Activated CD4-positive, alpha-beta memory T cell treated with anti-CD3 and anti-CD28 coated beads for 36 hours (primary cell): Measurements from ENCODE around the gene ZC3HAV1L. TPM values are rescaled to one million over a fixed set of nuclear protein-coding genes. Genes with fewer than 3 reads are reported as not detected.

Experiments
- CTCF ChIA-PET: fragments of 350-600 bp; sonication (Branson Sonifier 250); formaldehyde crosslinking; loops from one replicate; lab custom pipeline; 2021; ENCODE audit warnings: antibody characterized with exemption, inconsistent platforms; lab: Charles Lee
- POLR2A ChIA-PET: fragments of 350-600 bp; sonication (Branson Sonifier 250); formaldehyde crosslinking; loops from one replicate; lab custom pipeline; 2021; ENCODE audit warnings: antibody characterized with exemption; lab: Charles Lee
- DNase-seq: peaks from one replicate; pipeline ENCODE4 v3.0.0-alpha.2; 2020
- H3K27ac Mint-ChIP-seq: one replicate; pipeline ENCODE4 v1.8.0; 2021; ENCODE audit warnings: mixed read lengths
- H3K27me3 Mint-ChIP-seq: one replicate; pipeline ENCODE4 v1.8.0; 2021; ENCODE audit warnings: mixed read lengths
- H3K36me3 Mint-ChIP-seq: one replicate; pipeline ENCODE4 v1.8.0; 2021; ENCODE audit warnings: mixed read lengths
- H3K4me1 Mint-ChIP-seq: one replicate; pipeline ENCODE4 v1.8.0; 2021; ENCODE audit warnings: low read depth, mixed read lengths
- H3K4me3 Mint-ChIP-seq: one replicate; pipeline ENCODE4 v1.8.0; 2021; ENCODE audit warnings: mild to moderate bottlenecking, mixed read lengths
- H3K9me3 Mint-ChIP-seq: one replicate; pipeline ENCODE4 v1.8.0; 2021; ENCODE audit warnings: mixed read lengths
- intact Hi-C: fragments of 100-400 bp; cut with micrococcal nuclease; formaldehyde crosslinking; loops from one replicate; pipeline ENCODE4 v1.15.1; 2023
- total RNA-seq, 2 experiments: library from RNA; stranded (reverse); gene quantifications; one replicate each; pipeline ENCODE4 v1.2.3, GENCODE V29; 2021

ZC3HAV1L gene
- total RNA-seq, 2 experiments from 2014 or later, result 11.8 to 14.7 TPM

GRCh38 chr7:139054101-139054500, 18.3 kb upstream of the ZC3HAV1L start:
- Mint-ChIP-seq H3K27me3 (no peaks in the 10 kb centered on the region), H3K9me3 (no peaks in the 10 kb centered on the region), H3K4me3 (no peak overlapping the region), H3K36me3 (peaks cover 73% of the 10 kb centered on the region), H3K4me1 (peaks cover 52% of the 10 kb centered on the region), H3K27ac (peak overlapping the region; percentile 15)
- ChIA-PET CTCF (interaction anchor here (1.5 to 2.0 kb wide), 2 partner anchors 21 to 167 kb away, joined by 5 to 12 read pairs; no protein-coding TSS in a partner anchor), POLR2A (interaction anchor here (1.2 kb wide), 1 partner anchor 22 kb away, joined by 4 read pairs; no protein-coding TSS in a partner anchor)
- intact Hi-C loops, result loop anchor here (2.0 kb wide), 1 partner anchor 13 kb away; no protein-coding TSS in a partner anchor
- DNase-seq, result no peak

- no peak overlapping the region for H3K27ac Mint-ChIP-seq
- intact Hi-C loops, result no loop called here
These were observed 15.8 kb upstream of the ZC3HAV1L start for GRCh38 chr7:139051655-139052054.

GRCh38 chr7:139049936-139050335, 14.1 kb upstream of the ZC3HAV1L start:
- ChIA-PET CTCF (interaction anchor here (0.7 to 1.8 kb wide), 3 partner anchors 9 to 13 kb away, joined by 3 to 7 read pairs (median 3); no protein-coding TSS in a partner anchor), POLR2A (interaction anchor here (2.0 kb wide), 1 partner anchor 11 kb away, joined by 7 read pairs; no protein-coding TSS in a partner anchor)
- Mint-ChIP-seq H3K9me3 (no peaks in the 10 kb centered on the region), H3K27me3 (no peaks in the 10 kb centered on the region), H3K27ac (peak overlapping the region; percentile 51), H3K36me3 (peaks cover 76% of the 10 kb centered on the region), H3K4me3 (no peak overlapping the region), H3K4me1 (peaks cover 63% of the 10 kb centered on the region)
- intact Hi-C loops, result loop anchor here (5.0 kb wide), 1 partner anchor 148 kb away; no protein-coding TSS in a partner anchor
- no peak for DNase-seq

More at GRCh38 chr7:139051655-139052054, 15.8 kb upstream of the ZC3HAV1L start:
- CTCF ChIA-PET, result interaction anchor here (1.2 to 1.8 kb wide), 2 partner anchors 23 to 34 kb away, joined by 3 to 9 read pairs; no protein-coding TSS in a partner anchor
- Mint-ChIP-seq H3K9me3 (no peaks in the 10 kb centered on the region), H3K4me3 (no peak overlapping the region), H3K27me3 (no peaks in the 10 kb centered on the region), H3K4me1 (peaks cover 58% of the 10 kb centered on the region), H3K36me3 (peaks cover 73% of the 10 kb centered on the region)
- POLR2A ChIA-PET, result interaction anchor here (1.1 kb wide), 1 partner anchor 12 kb away, joined by 4 read pairs; no protein-coding TSS in a partner anchor
- no peak for DNase-seq

- H3K27me3 Mint-ChIP-seq, result no peaks in the 10 kb centered on the region
- H3K9me3 Mint-ChIP-seq, result no peaks in the 10 kb centered on the region
These were observed 13.3 kb upstream of the ZC3HAV1L start for GRCh38 chr7:139049111-139049510.

GRCh38 chr7:139047970-139048369, 12.1 kb upstream of the ZC3HAV1L start:
- POLR2A ChIA-PET, result no interaction called here
- peaks cover 63% of the 10 kb centered on the region for H3K4me1 Mint-ChIP-seq

More at GRCh38 chr7:139049111-139049510, 13.3 kb upstream of the ZC3HAV1L start:
- DNase-seq, result no peak
- Mint-ChIP-seq H3K4me3 (no peak overlapping the region), H3K4me1 (peaks cover 63% of the 10 kb centered on the region), H3K27ac (peak overlapping the region; percentile 35), H3K36me3 (peaks cover 76% of the 10 kb centered on the region)
- intact Hi-C loops, result loop anchor here (5.0 kb wide), 1 partner anchor 147 kb away; no protein-coding TSS in a partner anchor
- CTCF ChIA-PET, result interaction anchor here (1.1 to 1.5 kb wide), 2 partner anchors 31 to 46 kb away, joined by 3 read pairs; no protein-coding TSS in a partner anchor
- POLR2A ChIA-PET, result interaction anchor here (2.0 kb wide), 1 partner anchor 12 kb away, joined by 7 read pairs; no protein-coding TSS in a partner anchor

GRCh38 chr7:139046143-139046542, 10.3 kb upstream of the ZC3HAV1L start:
- Mint-ChIP-seq H3K27me3 (no peaks in the 10 kb centered on the region), H3K27ac (no peak overlapping the region), H3K4me3 (no peak overlapping the region), H3K36me3 (peaks cover 66% of the 10 kb centered on the region), H3K4me1 (peaks cover 72% of the 10 kb centered on the region), H3K9me3 (no peaks in the 10 kb centered on the region)
- intact Hi-C loops, result loop anchor here (5.0 kb wide), 1 partner anchor 144 kb away; no protein-coding TSS in a partner anchor
- CTCF ChIA-PET, result interaction anchor here (0.7 to 2.1 kb wide), 5 partner anchors 23 to 388 kb away, joined by 3 to 10 read pairs (median 5); no protein-coding TSS in a partner anchor
- POLR2A ChIA-PET, result interaction anchor here (0.9 kb wide), 1 partner anchor 12 kb away, joined by 3 read pairs; no protein-coding TSS in a partner anchor
- no peak for DNase-seq

More at GRCh38 chr7:139047970-139048369, 12.1 kb upstream of the ZC3HAV1L start:
- Mint-ChIP-seq H3K4me3 (no peak overlapping the region), H3K9me3 (no peaks in the 10 kb centered on the region), H3K27me3 (no peaks in the 10 kb centered on the region), H3K36me3 (peaks cover 75% of the 10 kb centered on the region), H3K27ac (peak overlapping the region; percentile 71)
- CTCF ChIA-PET, result interaction anchor here (0.7 to 1.5 kb wide), 4 partner anchors 12 to 162 kb away, joined by 3 to 4 read pairs (median 4); partner anchors contain the start of gene ZC3HAV1L
- intact Hi-C loops, result loop anchor here (5.0 kb wide), 1 partner anchor 146 kb away; no protein-coding TSS in a partner anchor
- DNase-seq, result peak; percentile 64

- H3K4me1 Mint-ChIP-seq, result peaks cover 73% of the 10 kb centered on the region
- no peaks in the 10 kb centered on the region for H3K9me3 Mint-ChIP-seq
- H3K4me3 Mint-ChIP-seq, result no peak overlapping the region
- CTCF ChIA-PET, result interaction anchor here (0.9 to 2.1 kb wide), 4 partner anchors 28 to 389 kb away, joined by 3 to 10 read pairs (median 4); no protein-coding TSS in a partner anchor
- intact Hi-C loops, result loop anchor here (1.0 to 5.0 kb wide), 5 partner anchors 9 to 143 kb away; partner anchors contain the start of gene ZC3HAV1L
- peak; percentile 27 for DNase-seq
- H3K36me3 Mint-ChIP-seq, result peaks cover 64% of the 10 kb centered on the region
- H3K27ac Mint-ChIP-seq, result peak overlapping the region; percentile 56
- POLR2A ChIA-PET, result interaction anchor here (0.9 to 1.4 kb wide), 2 partner anchors 10 kb away, joined by 3 to 4 read pairs; partner anchors contain the start of gene ZC3HAV1L
- H3K27me3 Mint-ChIP-seq, result no peaks in the 10 kb centered on the region
These were observed 9.3 kb upstream of the ZC3HAV1L start for GRCh38 chr7:139044813-139045794.

- CTCF ChIA-PET, result interaction anchor here (0.9 to 3.1 kb wide), 4 partner anchors 27 to 390 kb away, joined by 3 to 12 read pairs (median 8); no protein-coding TSS in a partner anchor
These were observed 8.3 kb upstream of the ZC3HAV1L start for GRCh38 chr7:139043823-139044812.

GRCh38 chr7:139041378-139042085, 5.7 kb upstream of the ZC3HAV1L start:
- peaks cover 33% of the 10 kb centered on the region for H3K36me3 Mint-ChIP-seq
- ChIA-PET CTCF (interaction anchor here (0.5 to 3.1 kb wide), 3 partner anchors 9 to 43 kb away, joined by 3 to 12 read pairs (median 3); no protein-coding TSS in a partner anchor), POLR2A (no interaction called here)
- peaks cover 42% of the 10 kb centered on the region for H3K4me1 Mint-ChIP-seq
- intact Hi-C loops, result loop anchor here (2.0 kb wide), 1 partner anchor 13 kb away; no protein-coding TSS in a partner anchor
- H3K9me3 Mint-ChIP-seq, result no peaks in the 10 kb centered on the region
- DNase-seq, result no peak
- no peak overlapping the region for H3K27ac Mint-ChIP-seq
- H3K4me3 Mint-ChIP-seq, result no peak overlapping the region
- no peaks in the 10 kb centered on the region for H3K27me3 Mint-ChIP-seq

More at GRCh38 chr7:139043823-139044812, 8.3 kb upstream of the ZC3HAV1L start:
- peaks cover 63% of the 10 kb centered on the region for H3K4me1 Mint-ChIP-seq
- H3K36me3 Mint-ChIP-seq, result peaks cover 54% of the 10 kb centered on the region
- no peak overlapping the region for H3K4me3 Mint-ChIP-seq
- H3K27me3 Mint-ChIP-seq, result no peaks in the 10 kb centered on the region
- DNase-seq, result peak; percentile 84
- H3K27ac Mint-ChIP-seq, result peak overlapping the region; percentile 62
- no peaks in the 10 kb centered on the region for H3K9me3 Mint-ChIP-seq
- POLR2A ChIA-PET, result interaction anchor here (1.4 kb wide), 1 partner anchor 9 kb away, joined by 4 read pairs; the partner anchor contains the start of gene ZC3HAV1L
- intact Hi-C loops, result loop anchor here (1.0 to 2.0 kb wide), 4 partner anchors 8 to 61 kb away; partner anchors contain the start of gene ZC3HAV1L
